ENCODE results near the gene CAPN7.

Gene CAPN7

GRCh38 chr3:15174953-15175352 lies 31.1 kb upstream of the CAPN7 start:
- Histone ChIP-seq H3K79me2 (ENCODE audit: control insufficient read depth, insufficient read depth, low read length) (no peaks in the 10 kb centered on the region), H3K18ac (ENCODE audit: low read length) (no peak overlapping the region), H3K4me1 (ENCODE audit: control insufficient read depth, low read depth, low read length) (no peaks in the 10 kb centered on the region), H4K8ac (ENCODE audit: low read depth, low read length) (no peak overlapping the region), H3K27me3 (ENCODE audit: insufficient read depth, low read length, poor library complexity) (no peaks in the 10 kb centered on the region), H2BK15ac (replicated peaks; ENCODE audit: low read depth) (no peak overlapping the region), H3K27ac (ENCODE audit: low read depth, low read length) (no peak overlapping the region), H3K79me1 (ENCODE audit: low read length) (no peaks in the 10 kb centered on the region), H3K4me2 (ENCODE audit: low read length) (no peak overlapping the region), H2BK120ac (ENCODE audit: low read depth, low read length) (no peak overlapping the region), H4K5ac (ENCODE audit: low read length) (no peak overlapping the region), H3K4me3 (ENCODE audit: low read length) (no peak overlapping the region), H3K56ac (ENCODE audit: low read length) (no peak overlapping the region), H3K23ac (ENCODE audit: low read length) (no peak overlapping the region), H2BK5ac (ENCODE audit: low read length) (no peak overlapping the region), H3K9ac (ENCODE audit: low read length) (no peak overlapping the region), H3K36me3 (ENCODE audit: control insufficient read depth, insufficient read depth, low read length) (no peaks in the 10 kb centered on the region), H3K4ac (ENCODE audit: low read depth, low read length) (no peak overlapping the region), H2AK5ac (ENCODE audit: low read length) (no peak overlapping the region)
- no CpG with 5 or more reads among the region's 8 CpGs for WGBS (ENCODE audit: extremely low coverage, insufficient coverage, low lambda C conversion rate)
- DNase-seq: no peak

DNA sequence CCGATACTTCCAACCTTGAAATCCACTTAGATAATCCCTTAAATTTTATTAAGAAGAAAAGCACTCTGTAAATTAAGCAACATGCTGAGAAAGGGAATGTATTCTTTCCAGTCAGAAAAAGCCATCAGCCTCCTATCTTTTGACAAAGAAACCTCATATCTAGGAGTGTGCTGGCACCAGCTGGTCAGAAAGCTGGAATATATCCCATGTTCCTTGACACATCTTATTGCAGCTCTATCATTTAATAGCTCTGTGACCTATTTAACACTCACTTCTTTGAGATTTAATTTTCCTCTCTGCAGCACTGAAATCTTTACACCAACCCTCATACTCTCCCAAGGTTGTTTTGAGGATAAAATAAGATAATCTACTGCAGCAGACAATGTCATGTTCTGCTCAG lies 30.4 kb upstream of the CAPN7 start:
- WGBS (ENCODE audit: extremely low coverage, insufficient coverage, low lambda C conversion rate): no CpG with 5 or more reads among the region's 1 CpG
- H3K27ac ChIP-seq (ENCODE audit: low read depth, low read length): no peak overlapping the region
- no peak overlapping the region for H3K23ac ChIP-seq (ENCODE audit: low read length)
- no peaks in the 10 kb centered on the region for H3K27me3 ChIP-seq (ENCODE audit: insufficient read depth, low read length, poor library complexity)
- no peak overlapping the region for H3K4me2 ChIP-seq (ENCODE audit: low read length)
- H4K8ac ChIP-seq (ENCODE audit: low read depth, low read length): no peak overlapping the region
- H2BK5ac ChIP-seq (ENCODE audit: low read length): no peak overlapping the region
- no peak overlapping the region for H2BK120ac ChIP-seq (ENCODE audit: low read depth, low read length)
- no peaks in the 10 kb centered on the region for H3K4me1 ChIP-seq (ENCODE audit: control insufficient read depth, low read depth, low read length)
- no peak overlapping the region for H3K18ac ChIP-seq (ENCODE audit: low read length)
- H2BK15ac ChIP-seq (replicated peaks; ENCODE audit: low read depth): no peak overlapping the region
- H3K4me3 ChIP-seq (ENCODE audit: low read length): no peak overlapping the region
- no peaks in the 10 kb centered on the region for H3K36me3 ChIP-seq (ENCODE audit: control insufficient read depth, insufficient read depth, low read length)
- H2AK5ac ChIP-seq (ENCODE audit: low read length): no peak overlapping the region
- H3K79me2 ChIP-seq (ENCODE audit: control insufficient read depth, insufficient read depth, low read length): no peaks in the 10 kb centered on the region
- no peak overlapping the region for H3K9ac ChIP-seq (ENCODE audit: low read length)
- H3K79me1 ChIP-seq (ENCODE audit: low read length): no peaks in the 10 kb centered on the region
- H3K56ac ChIP-seq (ENCODE audit: low read length): no peak overlapping the region
- no peak overlapping the region for H3K4ac ChIP-seq (ENCODE audit: low read depth, low read length)
- DNase-seq: no peak
- no peak overlapping the region for H4K5ac ChIP-seq (ENCODE audit: low read length)

GRCh38 chr3:15180042-15180611 lies 25.9 kb upstream of the CAPN7 start:
- no peaks in the 10 kb centered on the region for H3K27me3 ChIP-seq (ENCODE audit: insufficient read depth, low read length, poor library complexity)
- no CpG with 5 or more reads among the region's 6 CpGs for WGBS (ENCODE audit: extremely low coverage, insufficient coverage, low lambda C conversion rate)
- H3K23ac ChIP-seq (ENCODE audit: low read length): no peak overlapping the region
- no peak overlapping the region for H3K4me3 ChIP-seq (ENCODE audit: low read length)
- no peaks in the 10 kb centered on the region for H3K79me1 ChIP-seq (ENCODE audit: low read length)
- no peak overlapping the region for H4K8ac ChIP-seq (ENCODE audit: low read depth, low read length)
- no peaks in the 10 kb centered on the region for H3K79me2 ChIP-seq (ENCODE audit: control insufficient read depth, insufficient read depth, low read length)
- H2BK120ac ChIP-seq (ENCODE audit: low read depth, low read length): no peak overlapping the region
- H3K4me2 ChIP-seq (ENCODE audit: low read length): no peak overlapping the region
- no peak overlapping the region for H3K18ac ChIP-seq (ENCODE audit: low read length)
- no peaks in the 10 kb centered on the region for H3K36me3 ChIP-seq (ENCODE audit: control insufficient read depth, insufficient read depth, low read length)
- H3K4ac ChIP-seq (ENCODE audit: low read depth, low read length): no peak overlapping the region
- H3K4me1 ChIP-seq (ENCODE audit: control insufficient read depth, low read depth, low read length): no peaks in the 10 kb centered on the region
- H3K27ac ChIP-seq (ENCODE audit: low read depth, low read length): no peak overlapping the region
- H3K9ac ChIP-seq (ENCODE audit: low read length): no peak overlapping the region
- no peak overlapping the region for H2BK15ac ChIP-seq (replicated peaks; ENCODE audit: low read depth)
- no peak overlapping the region for H3K56ac ChIP-seq (ENCODE audit: low read length)
- no peak overlapping the region for H2AK5ac ChIP-seq (ENCODE audit: low read length)
- no peak overlapping the region for H4K5ac ChIP-seq (ENCODE audit: low read length)
- H2BK5ac ChIP-seq (ENCODE audit: low read length): no peak overlapping the region
- DNase-seq: no peak

GRCh38 chr3:15181511-15181910 lies 24.5 kb upstream of the CAPN7 start:
- Histone ChIP-seq H3K36me3 (ENCODE audit: control insufficient read depth, insufficient read depth, low read length) (no peaks in the 10 kb centered on the region), H2BK120ac (ENCODE audit: low read depth, low read length) (no peak overlapping the region), H3K79me2 (ENCODE audit: control insufficient read depth, insufficient read depth, low read length) (no peaks in the 10 kb centered on the region), H3K18ac (ENCODE audit: low read length) (no peak overlapping the region), H2BK15ac (replicated peaks; ENCODE audit: low read depth) (no peak overlapping the region), H2AK5ac (ENCODE audit: low read length) (no peak overlapping the region), H3K4me3 (ENCODE audit: low read length) (no peak overlapping the region), H3K9ac (ENCODE audit: low read length) (no peak overlapping the region), H3K27me3 (ENCODE audit: insufficient read depth, low read length, poor library complexity) (no peaks in the 10 kb centered on the region), H3K23ac (ENCODE audit: low read length) (no peak overlapping the region), H3K4me1 (ENCODE audit: control insufficient read depth, low read depth, low read length) (no peaks in the 10 kb centered on the region), H3K4ac (ENCODE audit: low read depth, low read length) (no peak overlapping the region), H3K4me2 (ENCODE audit: low read length) (no peak overlapping the region), H3K56ac (ENCODE audit: low read length) (no peak overlapping the region), H2BK5ac (ENCODE audit: low read length) (no peak overlapping the region), H4K8ac (ENCODE audit: low read depth, low read length) (no peak overlapping the region), H3K79me1 (ENCODE audit: low read length) (no peaks in the 10 kb centered on the region), H3K27ac (ENCODE audit: low read depth, low read length) (no peak overlapping the region), H4K5ac (ENCODE audit: low read length) (no peak overlapping the region)
- no peak for DNase-seq
- WGBS (ENCODE audit: extremely low coverage, insufficient coverage, low lambda C conversion rate): no CpG with 5 or more reads among the region's 1 CpG

GRCh38 chr3:15181963-15182362 lies 24.1 kb upstream of the CAPN7 start:
- Histone ChIP-seq H3K23ac (ENCODE audit: low read length) (no peak overlapping the region), H2BK15ac (replicated peaks; ENCODE audit: low read depth) (no peak overlapping the region), H2AK5ac (ENCODE audit: low read length) (no peak overlapping the region), H3K9ac (ENCODE audit: low read length) (no peak overlapping the region), H3K36me3 (ENCODE audit: control insufficient read depth, insufficient read depth, low read length) (no peaks in the 10 kb centered on the region), H3K4me1 (ENCODE audit: control insufficient read depth, low read depth, low read length) (no peaks in the 10 kb centered on the region), H2BK120ac (ENCODE audit: low read depth, low read length) (no peak overlapping the region), H2BK5ac (ENCODE audit: low read length) (no peak overlapping the region), H3K4me2 (ENCODE audit: low read length) (no peak overlapping the region), H3K27me3 (ENCODE audit: insufficient read depth, low read length, poor library complexity) (no peaks in the 10 kb centered on the region), H4K8ac (ENCODE audit: low read depth, low read length) (no peak overlapping the region), H3K27ac (ENCODE audit: low read depth, low read length) (no peak overlapping the region), H3K4me3 (ENCODE audit: low read length) (no peak overlapping the region), H3K18ac (ENCODE audit: low read length) (no peak overlapping the region), H3K56ac (ENCODE audit: low read length) (no peak overlapping the region), H3K79me1 (ENCODE audit: low read length) (no peaks in the 10 kb centered on the region), H3K4ac (ENCODE audit: low read depth, low read length) (no peak overlapping the region), H4K5ac (ENCODE audit: low read length) (no peak overlapping the region), H3K79me2 (ENCODE audit: control insufficient read depth, insufficient read depth, low read length) (no peaks in the 10 kb centered on the region)
- WGBS (ENCODE audit: extremely low coverage, insufficient coverage, low lambda C conversion rate): no CpG with 5 or more reads among the region's 1 CpG
- no peak for DNase-seq

- Histone ChIP-seq H3K4me2 (ENCODE audit: low read length) (no peak overlapping the region), H3K23ac (ENCODE audit: low read length) (no peak overlapping the region), H3K79me2 (ENCODE audit: control insufficient read depth, insufficient read depth, low read length) (no peaks in the 10 kb centered on the region), H2BK5ac (ENCODE audit: low read length) (no peak overlapping the region), H4K8ac (ENCODE audit: low read depth, low read length) (no peak overlapping the region), H3K27ac (ENCODE audit: low read depth, low read length) (no peak overlapping the region), H3K4ac (ENCODE audit: low read depth, low read length) (no peak overlapping the region), H2AK5ac (ENCODE audit: low read length) (no peak overlapping the region), H3K9ac (ENCODE audit: low read length) (no peak overlapping the region), H3K4me1 (ENCODE audit: control insufficient read depth, low read depth, low read length) (no peaks in the 10 kb centered on the region), H2BK15ac (replicated peaks; ENCODE audit: low read depth) (no peak overlapping the region), H2BK120ac (ENCODE audit: low read depth, low read length) (no peak overlapping the region), H3K27me3 (ENCODE audit: insufficient read depth, low read length, poor library complexity) (no peaks in the 10 kb centered on the region), H3K36me3 (ENCODE audit: control insufficient read depth, insufficient read depth, low read length) (no peaks in the 10 kb centered on the region), H4K5ac (ENCODE audit: low read length) (no peak overlapping the region), H3K56ac (ENCODE audit: low read length) (no peak overlapping the region), H3K79me1 (ENCODE audit: low read length) (no peaks in the 10 kb centered on the region), H3K18ac (ENCODE audit: low read length) (no peak overlapping the region), H3K4me3 (ENCODE audit: low read length) (no peak overlapping the region)
- no CpG with 5 or more reads among the region's 2 CpGs for WGBS (ENCODE audit: extremely low coverage, insufficient coverage, low lambda C conversion rate)
- no peak for DNase-seq
Measured at GRCh38 chr3:15183011-15183410, 23.0 kb upstream of the CAPN7 start.
